Measurements from ENCODE around the gene SMOC2.

The SMOC2 gene

DNA sequence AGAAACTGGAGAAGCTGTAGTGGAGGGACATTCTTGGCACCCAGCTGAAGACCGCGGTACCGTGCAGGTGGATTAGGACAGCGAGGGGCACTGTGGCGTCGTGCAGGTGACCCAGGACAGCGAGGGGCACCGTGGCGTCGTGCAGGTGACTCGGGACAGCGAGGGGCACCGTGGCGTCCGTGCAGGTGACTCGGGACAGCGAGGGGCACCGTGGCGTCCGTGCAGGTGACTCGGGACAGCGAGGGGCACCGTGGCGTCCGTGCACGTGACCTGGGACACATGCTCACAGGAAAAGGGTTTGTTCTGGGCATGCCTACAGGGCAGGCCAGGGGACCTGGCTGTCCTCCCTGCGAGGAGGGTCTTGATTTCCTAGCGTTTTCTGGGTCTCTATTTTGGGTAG, 29.2 kb upstream of the SMOC2 start:
- ATAC-seq (ENCODE audit: low read depth) = no peak
- H3K27me3 ChIP-seq (ENCODE audit: insufficient read depth, poor library complexity, severe bottlenecking) = no peaks in the 10 kb centered on the region

DNA sequence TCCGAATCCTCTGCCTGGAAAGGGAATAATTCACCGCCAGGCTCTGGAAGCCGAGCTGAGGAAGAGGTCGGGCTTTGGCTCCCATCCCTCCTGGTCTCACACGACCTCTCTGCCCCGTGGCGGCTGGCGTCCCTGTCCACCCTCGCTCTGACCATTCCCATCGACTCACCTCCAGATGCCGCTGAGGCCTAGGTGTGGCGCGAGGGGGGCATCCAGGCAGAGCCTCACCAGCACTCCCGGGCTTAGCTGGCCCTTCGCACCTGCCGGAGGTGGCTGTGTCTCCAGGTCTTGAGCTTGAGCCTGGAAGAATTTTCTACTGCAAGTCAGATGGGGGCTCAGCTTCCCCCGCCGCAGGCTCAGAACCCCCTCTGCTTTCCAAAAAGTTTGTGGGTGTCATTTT, 28.5 kb upstream of the SMOC2 start:
- Histone ChIP-seq H3K4me1 (ENCODE audit: insufficient read depth, poor library complexity, severe bottlenecking) (no peaks in the 10 kb centered on the region), H3K36me3 (ENCODE audit: low read depth) (no peaks in the 10 kb centered on the region), H3K4me3 (ENCODE audit: severe bottlenecking) (no peak overlapping the region), H3K9me3 (ENCODE audit: severe bottlenecking) (no peaks in the 10 kb centered on the region), H3K27me3 (ENCODE audit: insufficient read depth, poor library complexity, severe bottlenecking) (no peaks in the 10 kb centered on the region), H3K27ac (ENCODE audit: poor library complexity, severe bottlenecking) (no peak overlapping the region)
- no peak for TF ChIP-seq CTCF (IDR thresholded peaks at IDR 0.05; ENCODE audit: poor library complexity, severe bottlenecking)
- ATAC-seq (ENCODE audit: low read depth) = no peak
- no peak for DNase-seq (ENCODE audit: low spot score)

More for the DNA sequence above, 29.2 kb upstream of the SMOC2 start:
- H3K4me1 ChIP-seq (ENCODE audit: insufficient read depth, poor library complexity, severe bottlenecking) = no peaks in the 10 kb centered on the region
- no peak overlapping the region for H3K27ac ChIP-seq (ENCODE audit: poor library complexity, severe bottlenecking)
- no peaks in the 10 kb centered on the region for H3K36me3 ChIP-seq (ENCODE audit: low read depth)
- H3K4me3 ChIP-seq (ENCODE audit: severe bottlenecking) = no peak overlapping the region
- TF ChIP-seq CTCF (IDR thresholded peaks at IDR 0.05; ENCODE audit: poor library complexity, severe bottlenecking) = no peak
- H3K9me3 ChIP-seq (ENCODE audit: severe bottlenecking) = no peaks in the 10 kb centered on the region
- no peak for DNase-seq (ENCODE audit: low spot score)

DNA sequence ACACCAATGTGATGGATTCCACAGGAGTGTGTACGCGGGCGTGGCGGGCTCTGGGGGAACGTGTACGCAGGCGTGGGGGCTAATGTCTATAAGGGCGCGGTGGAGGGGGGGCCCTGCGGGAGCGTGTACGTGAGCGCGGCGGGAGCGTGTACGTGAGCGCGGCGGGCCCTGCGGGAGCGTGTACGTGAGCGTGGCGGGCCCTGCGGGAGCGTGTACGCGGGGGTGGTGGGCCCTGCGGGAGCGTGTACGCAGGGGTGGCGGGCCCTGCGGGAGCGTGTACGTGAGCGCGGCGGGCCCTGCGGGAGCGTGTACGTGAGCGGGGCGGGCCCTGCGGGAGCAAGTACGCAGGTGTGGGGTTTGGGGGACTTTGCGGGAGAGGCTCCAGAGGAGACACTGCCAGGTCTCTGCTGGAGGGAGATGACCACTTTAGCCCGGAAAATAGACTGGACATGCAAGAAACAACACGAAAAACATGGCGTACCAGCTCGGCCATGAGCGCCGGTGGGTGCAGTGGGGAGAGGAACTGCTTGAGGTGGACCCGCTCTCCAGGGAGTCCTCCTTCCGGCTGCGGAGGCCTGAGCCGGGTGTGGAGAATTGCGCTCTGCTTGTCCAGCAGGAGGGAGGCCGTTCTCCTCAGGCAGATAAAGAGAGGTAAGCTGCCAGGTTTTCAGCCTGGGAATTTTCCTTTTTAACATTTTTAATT, 27.8 kb upstream of the SMOC2 start:
- no peaks in the 10 kb centered on the region for H3K4me1 ChIP-seq (ENCODE audit: insufficient read depth, poor library complexity, severe bottlenecking)
- H3K9me3 ChIP-seq (ENCODE audit: severe bottlenecking) = no peaks in the 10 kb centered on the region
- H3K36me3 ChIP-seq (ENCODE audit: low read depth) = no peaks in the 10 kb centered on the region
- no peaks in the 10 kb centered on the region for H3K27me3 ChIP-seq (ENCODE audit: insufficient read depth, poor library complexity, severe bottlenecking)
- TF ChIP-seq CTCF (IDR thresholded peaks at IDR 0.05; ENCODE audit: poor library complexity, severe bottlenecking) = no peak
- H3K4me3 ChIP-seq (ENCODE audit: severe bottlenecking) = no peak overlapping the region
- no peak for ATAC-seq (ENCODE audit: low read depth)
- no peak for DNase-seq (ENCODE audit: low spot score)
- no peak overlapping the region for H3K27ac ChIP-seq (ENCODE audit: poor library complexity, severe bottlenecking)

GRCh38 chr6:168413856-168414255, 27.1 kb upstream of the SMOC2 start:
- DNase-seq (ENCODE audit: low spot score) (no peak), ATAC-seq (ENCODE audit: low read depth) (no peak)
- H3K36me3 ChIP-seq (ENCODE audit: low read depth) = no peaks in the 10 kb centered on the region
- no peaks in the 10 kb centered on the region for H3K9me3 ChIP-seq (ENCODE audit: severe bottlenecking)
- no peak overlapping the region for H3K27ac ChIP-seq (ENCODE audit: poor library complexity, severe bottlenecking)
- H3K27me3 ChIP-seq (ENCODE audit: insufficient read depth, poor library complexity, severe bottlenecking) = peaks cover 4% of the 10 kb centered on the region
- no peaks in the 10 kb centered on the region for H3K4me1 ChIP-seq (ENCODE audit: insufficient read depth, poor library complexity, severe bottlenecking)
- no peak for TF ChIP-seq CTCF (IDR thresholded peaks at IDR 0.05; ENCODE audit: poor library complexity, severe bottlenecking)
- no peak overlapping the region for H3K4me3 ChIP-seq (ENCODE audit: severe bottlenecking)

DNA sequence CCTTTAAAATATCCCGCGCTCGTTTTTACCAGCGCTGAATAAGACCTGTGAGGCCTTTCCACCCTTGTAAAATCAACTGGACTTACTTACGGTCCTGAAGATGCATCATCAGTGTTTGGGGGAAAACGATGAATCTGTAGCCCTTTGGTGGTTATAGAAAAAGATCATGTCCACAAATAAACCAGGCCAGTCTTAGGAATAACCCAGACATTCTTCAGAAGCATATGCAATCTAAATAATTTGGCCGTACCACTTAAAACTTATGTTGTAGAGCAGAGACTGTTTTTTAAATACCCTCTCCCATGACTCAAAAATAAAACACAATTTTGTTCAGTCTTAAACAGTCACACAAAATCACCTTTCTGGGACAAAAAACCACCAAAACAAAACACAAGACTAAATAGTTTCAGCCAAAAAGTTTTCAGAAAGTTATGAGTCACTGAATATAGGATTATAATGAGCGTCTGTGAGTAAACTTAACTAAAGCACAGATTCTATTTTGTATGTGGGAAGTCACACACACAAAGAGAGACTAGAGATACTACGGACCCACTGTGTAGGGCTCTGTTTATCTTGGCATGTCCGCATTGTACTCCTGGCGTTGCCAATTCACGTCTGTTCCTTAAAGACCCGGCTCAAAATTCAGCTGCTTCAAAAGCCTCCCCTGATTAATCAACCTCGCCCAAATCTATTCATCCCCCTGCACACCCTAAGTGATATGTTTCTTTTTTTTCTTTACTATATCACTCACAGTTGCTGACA, 26.5 kb upstream of the SMOC2 start:
- Histone ChIP-seq H3K27me3 (ENCODE audit: insufficient read depth, poor library complexity, severe bottlenecking) (peaks cover 5% of the 10 kb centered on the region), H3K27ac (ENCODE audit: poor library complexity, severe bottlenecking) (no peak overlapping the region), H3K36me3 (ENCODE audit: low read depth) (no peaks in the 10 kb centered on the region), H3K4me1 (ENCODE audit: insufficient read depth, poor library complexity, severe bottlenecking) (no peaks in the 10 kb centered on the region), H3K9me3 (ENCODE audit: severe bottlenecking) (no peaks in the 10 kb centered on the region), H3K4me3 (ENCODE audit: severe bottlenecking) (no peak overlapping the region)
- TF ChIP-seq CTCF (IDR thresholded peaks at IDR 0.05; ENCODE audit: poor library complexity, severe bottlenecking) = no peak
- DNase-seq (ENCODE audit: low spot score) = no peak
- ATAC-seq (ENCODE audit: low read depth) = no peak
